Thymus (tissue), 14 donors: Measurements from ENCODE around the gene SLAIN1. TPM values are rescaled to one million over a fixed set of nuclear protein-coding genes. Genes with fewer than 3 reads are reported as not detected.
"Not testable (repeated sequence)": the region's sequence is repeated elsewhere in the genome, so short reads cannot be mapped to it uniquely, and the experiment has no call there.

Experiments used
- DNase-seq, 9 donors: peaks; one replicate each; pipeline ENCODE4 v3.0.0-alpha.2; 2013; ENCODE audit warnings: low spot score in 9 of 9, low read depth in 6 of 9, missing footprints in 1 of 9
- H3K27ac ChIP-seq, 2 donors: one replicate each; pipeline ENCODE4 v1.5.1; 2013; ENCODE audit warnings: control low read depth in 1 of 2, low read depth in 1 of 2, low read length in 1 of 2, mild to moderate bottlenecking in 1 of 2, moderate library complexity in 1 of 2
- H3K27me3 ChIP-seq, 2 donors: one replicate each; pipeline ENCODE4 v1.5.1; 2013; ENCODE audit warnings: low read length in 1 of 2; ENCODE audit not compliant: control insufficient read depth in 2 of 2, insufficient read depth in 1 of 2
- H3K36me3 ChIP-seq, 2 donors: one replicate each; pipeline ENCODE4 v1.5.1; 2013; ENCODE audit warnings: low read length in 1 of 2, mild to moderate bottlenecking in 1 of 2, moderate library complexity in 1 of 2; ENCODE audit not compliant: control insufficient read depth in 2 of 2, insufficient read depth in 2 of 2
- H3K4me1 ChIP-seq, 2 donors: one replicate each; pipeline ENCODE4 v1.5.1; 2013; ENCODE audit warnings: low read length in 2 of 2; ENCODE audit not compliant: control insufficient read depth in 2 of 2, insufficient read depth in 2 of 2
- H3K4me3 ChIP-seq, 2 donors: one replicate each; pipeline ENCODE4 v1.5.1; 2013; ENCODE audit warnings: low read length in 2 of 2, control low read depth in 1 of 2, mild to moderate bottlenecking in 1 of 2
- H3K9me3 ChIP-seq, 2 donors: one replicate each; pipeline ENCODE4 v1.5.1; 2013; ENCODE audit warnings: low read length in 1 of 2, mild to moderate bottlenecking in 1 of 2; ENCODE audit not compliant: control insufficient read depth in 2 of 2, insufficient read depth in 1 of 2
- WGBS: extraction: QIAGEN DNeasy Blood & Tissue Kit; methylation state at CpG from one replicate; pipeline ENCODE4 v1.1.7; 2013; 5-methylcytosine and 5-hydroxymethylcytosine counted together
- long read RNA-seq, 10 donors: transcript quantifications; one replicate each; lab custom pipeline, GENCODE V29; 2026
- polyA plus RNA-seq: library from polyadenylated mRNA; stranded (reverse); fragments of 200-250 nt; gene quantifications from one replicate; pipeline ENCODE4 v1.2.3, GENCODE V29; 2013
- total RNA-seq: library from RNA; stranded (reverse); fragments of 120-200 nt; gene quantifications from one replicate; pipeline ENCODE4 v1.2.4, GENCODE V29; 2013
- donor health status: healthy.

SLAIN1 gene
- 49.7 TPM for total RNA-seq
- polyA plus RNA-seq, result 16.3 TPM
- long read RNA-seq, donor 1, result 0 reads
- long read RNA-seq, donor 2, result 0 reads
- long read RNA-seq, donor 3, transcript SLAIN1-206 (7 exons, 2,855 nt), result major isoform, 5 of 12 reads
- long read RNA-seq, donor 3, partial matches to known transcripts, result 6 of 12 reads
- long read RNA-seq, donor 3, other reads (novel, unspliced or antisense), result 0 of 12 reads
- long read RNA-seq, donor 4, partial matches to known transcripts, result 0 of 3 reads
- long read RNA-seq, donor 4, other reads (novel, unspliced or antisense), result 0 of 3 reads
- long read RNA-seq, donor 5, transcript SLAIN1-206 (7 exons, 2,855 nt), result major isoform, 7 of 15 reads
- long read RNA-seq, donor 5, partial matches to known transcripts, result 6 of 15 reads
- long read RNA-seq, donor 5, other reads (novel, unspliced or antisense), result 0 of 15 reads
- long read RNA-seq, donor 6, transcript SLAIN1-206 (7 exons, 2,855 nt), result major isoform, 7 of 8 reads
- long read RNA-seq, donor 6, partial matches to known transcripts, result 0 of 8 reads
- long read RNA-seq, donor 6, other reads (novel, unspliced or antisense), result 0 of 8 reads
- long read RNA-seq, donor 7, partial matches to known transcripts, result 0 of 3 reads
- long read RNA-seq, donor 7, other reads (novel, unspliced or antisense), result 0 of 3 reads
- long read RNA-seq, donor 8, partial matches to known transcripts, result 0 of 2 reads
- long read RNA-seq, donor 8, other reads (novel, unspliced or antisense), result 0 of 2 reads
- long read RNA-seq, donor 9, partial matches to known transcripts, result 0 of 4 reads
- long read RNA-seq, donor 9, other reads (novel, unspliced or antisense), result 0 of 4 reads
- long read RNA-seq, donor 10, partial matches to known transcripts, result 0 of 3 reads
- long read RNA-seq, donor 10, other reads (novel, unspliced or antisense), result 0 of 3 reads

GRCh38 chr13:77697217-77698103, at the start of gene SLAIN1:
TSS of gene SLAIN1 (plus strand) at chr13:77697687. CDS start at chr13:77697914, 227 bp downstream.
- H3K36me3 ChIP-seq, result no peaks in the 10 kb centered on the region
- no peaks in the 10 kb centered on the region for H3K27me3 ChIP-seq
- WGBS, result under 1% methylated on average over 85 of the region's 86 CpGs
- peak; percentile 52 to 92 (median 81) for DNase-seq
- H3K4me3 ChIP-seq, result peak within 1 kb of the TSS; percentile 69 to 96
- H3K9me3 ChIP-seq, result no peaks in the 10 kb centered on the region
- H3K4me1 ChIP-seq, result peaks cover 6 to 15% of the 10 kb centered on the region in 2 donors
- peak within 1 kb of the TSS; percentile 56 to 68 for H3K27ac ChIP-seq

DNA sequence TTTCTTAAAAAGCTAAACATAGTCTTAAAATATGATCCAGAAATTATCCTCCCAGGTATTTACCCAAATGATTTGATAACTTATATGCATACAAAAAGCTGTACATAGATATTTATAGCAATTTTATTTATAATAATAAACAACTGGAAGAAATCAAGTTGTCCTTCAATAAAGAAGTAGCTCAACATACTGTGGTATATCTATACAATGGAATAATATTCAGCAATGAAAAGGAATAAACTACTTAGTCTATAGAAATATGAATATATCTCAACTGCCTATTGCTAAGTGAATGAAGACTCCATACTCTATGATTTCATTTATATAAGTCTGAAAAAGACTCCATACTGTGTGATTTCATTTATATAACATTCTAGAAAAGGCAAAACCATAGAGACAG, 47.1 kb upstream of the SLAIN1 start:
- Histone ChIP-seq H3K9me3 (no peaks in the 10 kb centered on the region), H3K4me1 (no peaks in the 10 kb centered on the region), H3K36me3 (no peaks in the 10 kb centered on the region), H3K27ac (no peak overlapping the region), H3K4me3 (no peak overlapping the region), H3K27me3 (no peaks in the 10 kb centered on the region)
- no peak for DNase-seq

GRCh38 chr13:77653301-77653700, 44.2 kb upstream of the SLAIN1 start:
- H3K9me3 ChIP-seq, result no peaks in the 10 kb centered on the region
- no peak overlapping the region for H3K4me3 ChIP-seq
- no peaks in the 10 kb centered on the region for H3K4me1 ChIP-seq
- no peaks in the 10 kb centered on the region for H3K27me3 ChIP-seq
- DNase-seq, result no peak
- no peaks in the 10 kb centered on the region for H3K36me3 ChIP-seq
- H3K27ac ChIP-seq, result no peak overlapping the region
- WGBS, result 68% methylated on average over 2 of the region's 2 CpGs

DNA sequence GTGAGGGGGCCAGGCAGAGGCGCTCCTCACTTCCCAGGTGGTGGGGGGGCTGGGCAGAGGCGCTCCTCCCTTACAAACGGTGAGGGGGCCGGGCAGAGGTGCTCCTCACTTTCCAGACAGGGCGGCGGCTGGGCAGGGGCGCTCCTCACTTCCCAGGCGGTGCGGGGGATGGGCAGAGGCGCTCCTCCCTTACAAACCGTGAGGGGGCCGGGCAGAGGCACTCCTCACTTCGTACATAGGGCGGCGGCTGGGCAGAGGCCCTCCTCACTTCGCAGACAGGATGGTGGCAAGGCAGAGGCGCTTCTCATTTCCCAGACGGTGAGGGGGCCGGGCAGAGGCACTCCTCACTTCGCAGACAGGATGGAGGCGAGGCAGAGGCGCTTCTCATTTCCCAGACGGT, 37.5 kb upstream of the SLAIN1 start:
- H3K27ac ChIP-seq, H3K36me3 ChIP-seq, DNase-seq, H3K4me3 ChIP-seq, H3K4me1 ChIP-seq, H3K27me3 ChIP-seq: not testable (repeated sequence)
- H3K9me3 ChIP-seq, result peaks cover 0 to 12% of the 10 kb centered on the region in 2 donors
- WGBS, result 93% methylated on average over 23 of the region's 23 CpGs

DNA sequence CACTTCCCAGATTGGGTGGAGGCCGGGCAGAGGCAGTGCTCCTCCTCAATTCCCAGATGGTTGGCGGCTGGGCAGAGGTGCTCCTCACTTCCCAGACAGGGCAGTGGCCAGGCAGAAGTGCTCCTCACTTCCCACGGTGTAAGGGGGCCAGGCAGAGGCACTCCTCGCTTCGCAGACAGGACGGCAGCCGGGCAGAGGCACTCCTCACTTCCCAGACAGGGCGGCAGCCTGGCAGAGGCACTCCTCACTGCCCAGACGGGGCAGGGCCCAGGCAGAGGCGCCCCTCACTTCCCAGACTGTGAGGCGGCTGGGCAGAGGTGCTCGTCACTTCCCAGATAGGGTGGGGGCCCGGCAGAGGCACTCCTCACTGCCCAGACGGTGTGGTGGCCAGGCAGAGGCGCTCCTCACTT, 36.6 kb upstream of the SLAIN1 start:
- no peak for DNase-seq
- Histone ChIP-seq H3K4me3 (no peak overlapping the region), H3K36me3 (no peaks in the 10 kb centered on the region), H3K27me3 (no peaks in the 10 kb centered on the region), H3K4me1 (no peaks in the 10 kb centered on the region), H3K27ac (no peak overlapping the region), H3K9me3 (peaks cover 0 to 12% of the 10 kb centered on the region in 2 donors)
- 92% methylated on average over 15 of the region's 15 CpGs for WGBS

- H3K4me3 ChIP-seq, DNase-seq, H3K36me3 ChIP-seq, H3K27me3 ChIP-seq, H3K4me1 ChIP-seq, H3K27ac ChIP-seq: not testable (repeated sequence)
- WGBS, result 98% methylated on average over 16 of the region's 16 CpGs
- H3K9me3 ChIP-seq, result peaks cover 0 to 12% of the 10 kb centered on the region in 2 donors
These were observed 35.2 kb upstream of the SLAIN1 start for GRCh38 chr13:77662301-77662700.

GRCh38 chr13:77662831-77663230, 34.7 kb upstream of the SLAIN1 start:
- not testable (repeated sequence) for DNase-seq, H3K27ac ChIP-seq, H3K4me3 ChIP-seq, H3K36me3 ChIP-seq, H3K4me1 ChIP-seq, H3K27me3 ChIP-seq
- 94% methylated on average over 13 of the region's 15 CpGs for WGBS
- H3K9me3 ChIP-seq, result peaks cover 0 to 12% of the 10 kb centered on the region in 2 donors

DNA sequence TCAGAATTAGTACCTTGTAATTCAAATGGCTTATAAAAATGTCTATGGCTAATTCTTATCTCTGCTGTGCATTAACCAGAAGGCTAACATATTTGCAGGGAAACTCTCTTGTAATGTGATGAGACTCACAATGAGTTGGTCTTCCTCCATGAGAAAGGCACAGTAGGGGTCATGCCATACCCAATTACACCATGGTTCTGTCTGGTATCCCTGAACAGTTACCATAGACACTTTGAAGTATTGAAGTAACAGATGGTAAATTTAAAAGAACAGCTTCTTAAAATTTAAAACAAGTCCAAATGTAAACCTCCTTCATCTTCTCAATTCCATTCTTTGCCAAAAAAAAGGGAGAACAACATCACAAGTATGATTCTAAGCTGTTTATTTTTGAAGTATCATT, 22.6 kb upstream of the SLAIN1 start:
- Histone ChIP-seq H3K36me3 (no peaks in the 10 kb centered on the region), H3K9me3 (no peaks in the 10 kb centered on the region), H3K4me3 (no peak overlapping the region), H3K4me1 (no peaks in the 10 kb centered on the region), H3K27ac (no peak overlapping the region), H3K27me3 (no peaks in the 10 kb centered on the region)
- no peak for DNase-seq
